Measurements from ENCODE around the gene CAPZB.

DNA sequence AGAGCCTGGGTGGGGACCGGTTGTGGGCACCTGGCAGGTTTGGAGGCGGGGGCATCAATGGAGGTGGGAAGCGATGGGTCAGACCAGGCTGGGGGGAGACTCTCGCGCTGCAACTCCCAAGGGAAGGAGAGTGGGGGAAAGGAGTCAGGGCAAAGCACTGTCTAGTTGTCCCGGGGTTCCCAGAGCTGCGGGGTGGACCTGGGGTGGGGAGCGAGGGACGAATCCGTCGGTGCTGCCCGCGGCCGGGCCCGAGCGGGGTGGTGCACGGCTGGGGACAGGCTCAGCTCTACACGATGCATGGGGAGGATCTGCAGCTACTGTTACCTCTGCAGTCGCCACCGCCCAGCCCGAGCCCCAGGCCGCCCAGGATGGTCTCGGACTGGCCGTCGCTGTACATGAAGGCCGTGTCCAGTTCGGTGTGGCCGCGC lies 173.8 kb downstream of the CAPZB start:
- TF ChIP-seq, protein P1, sequence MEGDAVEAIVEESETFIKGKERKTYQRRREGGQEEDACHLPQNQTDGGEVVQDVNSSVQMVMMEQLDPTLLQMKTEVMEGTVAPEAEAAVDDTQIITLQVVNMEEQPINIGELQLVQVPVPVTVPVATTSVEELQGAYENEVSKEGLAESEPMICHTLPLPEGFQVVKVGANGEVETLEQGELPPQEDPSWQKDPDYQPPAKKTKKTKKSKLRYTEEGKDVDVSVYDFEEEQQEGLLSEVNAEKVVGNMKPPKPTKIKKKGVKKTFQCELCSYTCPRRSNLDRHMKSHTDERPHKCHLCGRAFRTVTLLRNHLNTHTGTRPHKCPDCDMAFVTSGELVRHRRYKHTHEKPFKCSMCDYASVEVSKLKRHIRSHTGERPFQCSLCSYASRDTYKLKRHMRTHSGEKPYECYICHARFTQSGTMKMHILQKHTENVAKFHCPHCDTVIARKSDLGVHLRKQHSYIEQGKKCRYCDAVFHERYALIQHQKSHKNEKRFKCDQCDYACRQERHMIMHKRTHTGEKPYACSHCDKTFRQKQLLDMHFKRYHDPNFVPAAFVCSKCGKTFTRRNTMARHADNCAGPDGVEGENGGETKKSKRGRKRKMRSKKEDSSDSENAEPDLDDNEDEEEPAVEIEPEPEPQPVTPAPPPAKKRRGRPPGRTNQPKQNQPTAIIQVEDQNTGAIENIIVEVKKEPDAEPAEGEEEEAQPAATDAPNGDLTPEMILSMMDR (IDR thresholded peaks at IDR 0.05), result no peak
- TF ChIP-seq, protein P2, sequence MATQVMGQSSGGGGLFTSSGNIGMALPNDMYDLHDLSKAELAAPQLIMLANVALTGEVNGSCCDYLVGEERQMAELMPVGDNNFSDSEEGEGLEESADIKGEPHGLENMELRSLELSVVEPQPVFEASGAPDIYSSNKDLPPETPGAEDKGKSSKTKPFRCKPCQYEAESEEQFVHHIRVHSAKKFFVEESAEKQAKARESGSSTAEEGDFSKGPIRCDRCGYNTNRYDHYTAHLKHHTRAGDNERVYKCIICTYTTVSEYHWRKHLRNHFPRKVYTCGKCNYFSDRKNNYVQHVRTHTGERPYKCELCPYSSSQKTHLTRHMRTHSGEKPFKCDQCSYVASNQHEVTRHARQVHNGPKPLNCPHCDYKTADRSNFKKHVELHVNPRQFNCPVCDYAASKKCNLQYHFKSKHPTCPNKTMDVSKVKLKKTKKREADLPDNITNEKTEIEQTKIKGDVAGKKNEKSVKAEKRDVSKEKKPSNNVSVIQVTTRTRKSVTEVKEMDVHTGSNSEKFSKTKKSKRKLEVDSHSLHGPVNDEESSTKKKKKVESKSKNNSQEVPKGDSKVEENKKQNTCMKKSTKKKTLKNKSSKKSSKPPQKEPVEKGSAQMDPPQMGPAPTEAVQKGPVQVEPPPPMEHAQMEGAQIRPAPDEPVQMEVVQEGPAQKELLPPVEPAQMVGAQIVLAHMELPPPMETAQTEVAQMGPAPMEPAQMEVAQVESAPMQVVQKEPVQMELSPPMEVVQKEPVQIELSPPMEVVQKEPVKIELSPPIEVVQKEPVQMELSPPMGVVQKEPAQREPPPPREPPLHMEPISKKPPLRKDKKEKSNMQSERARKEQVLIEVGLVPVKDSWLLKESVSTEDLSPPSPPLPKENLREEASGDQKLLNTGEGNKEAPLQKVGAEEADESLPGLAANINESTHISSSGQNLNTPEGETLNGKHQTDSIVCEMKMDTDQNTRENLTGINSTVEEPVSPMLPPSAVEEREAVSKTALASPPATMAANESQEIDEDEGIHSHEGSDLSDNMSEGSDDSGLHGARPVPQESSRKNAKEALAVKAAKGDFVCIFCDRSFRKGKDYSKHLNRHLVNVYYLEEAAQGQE (IDR thresholded peaks at IDR 0.05; ENCODE audit: insufficient read depth in 1 of 2, low read depth in 2 of 2, low read length in 1 of 2), result no peak
